NCI-H2196 treated with DMSO at 0.1 percent for 48 hours (cell line): ENCODE measurements around the gene SETD6.

Experiments
- DNase-seq: peaks from one replicate; lab custom pipeline; 2025; ENCODE audit not compliant: unreplicated experiment; lab: John Stamatoyannopoulos, UW

SETD6 gene

GRCh38 chr16:58493756-58494431 is 21.4 kb upstream of the SETD6 start:
- no peak for DNase-seq

- peak; percentile 54 for DNase-seq
Observed at GRCh38 chr16:58494981-58495520, 20.3 kb upstream of the SETD6 start.

- DNase-seq, result no peak
Observed at GRCh38 chr16:58495521-58496331, 19.6 kb upstream of the SETD6 start.

GRCh38 chr16:58497468-58497867 is 17.8 kb upstream of the SETD6 start:
- DNase-seq, result no peak

GRCh38 chr16:58497935-58498334 is 17.4 kb upstream of the SETD6 start:
- no peak for DNase-seq

- no peak for DNase-seq
Observed at GRCh38 chr16:58498341-58499091, 16.8 kb upstream of the SETD6 start.

GRCh38 chr16:58499092-58499511 is 16.2 kb upstream of the SETD6 start:
- no peak for DNase-seq

- peak; percentile 81 for DNase-seq
Observed at GRCh38 chr16:58499615-58500351, 15.5 kb upstream of the SETD6 start, which contains the start of gene NDRG4. Gene NDRG4 (plus strand): TSS chr16:58500143. CDS start chr16:58500249, 106 bp downstream.

- DNase-seq, result no peak
Observed at GRCh38 chr16:58500430-58501241, 14.7 kb upstream of the SETD6 start.

- peak; percentile 7 for DNase-seq
Observed at GRCh38 chr16:58501242-58502131, 13.8 kb upstream of the SETD6 start.

GRCh38 chr16:58502217-58502921 is 12.9 kb upstream of the SETD6 start:
- no peak for DNase-seq

- DNase-seq, result no peak
Observed at GRCh38 chr16:58503166-58503862, 12.0 kb upstream of the SETD6 start.

- DNase-seq, result no peak
Observed at GRCh38 chr16:58503863-58504688, 11.2 kb upstream of the SETD6 start.

GRCh38 chr16:58506241-58507194 is 8.8 kb upstream of the SETD6 start:
- no peak for DNase-seq

GRCh38 chr16:58507195-58507962 is 7.9 kb upstream of the SETD6 start:
- no peak for DNase-seq
